GM12891 (cell line): Measurements from ENCODE around the gene TOP1.

Source experiments
- POLR2A ChIP-seq: IDR thresholded peaks from 2 replicates; pipeline ENCODE4 v1.6.1; 2011; ENCODE audit warnings: low read depth, low read length, control low read depth
- POLR2AphosphoS5 ChIP-seq: IDR thresholded peaks from 2 replicates; pipeline ENCODE4 v1.6.1; 2011; ENCODE audit warnings: low read depth, low read length, control low read depth
- SPI1 ChIP-seq: IDR thresholded peaks from 2 replicates; pipeline ENCODE4 v1.6.1; 2011; ENCODE audit warnings: low read depth, low read length, control low read depth

- TF ChIP-seq POLR2A (no peak), POLR2AphosphoS5 (no peak), SPI1 (no peak)
Observed at GRCh38 chr20:41145317-41145716, 116.7 kb downstream of the TOP1 start.
